GM18909 (cell line): ENCODE measurements around the gene NOX5.

Source experiments
- ATAC-seq: cut with Tn5 transposase; IDR thresholded peaks from one replicate; pipeline ENCODE4 v1.9.1; 2021; ENCODE audit warnings: mild to moderate bottlenecking; ENCODE audit not compliant: unreplicated experiment, poor library complexity

NOX5 gene

DNA sequence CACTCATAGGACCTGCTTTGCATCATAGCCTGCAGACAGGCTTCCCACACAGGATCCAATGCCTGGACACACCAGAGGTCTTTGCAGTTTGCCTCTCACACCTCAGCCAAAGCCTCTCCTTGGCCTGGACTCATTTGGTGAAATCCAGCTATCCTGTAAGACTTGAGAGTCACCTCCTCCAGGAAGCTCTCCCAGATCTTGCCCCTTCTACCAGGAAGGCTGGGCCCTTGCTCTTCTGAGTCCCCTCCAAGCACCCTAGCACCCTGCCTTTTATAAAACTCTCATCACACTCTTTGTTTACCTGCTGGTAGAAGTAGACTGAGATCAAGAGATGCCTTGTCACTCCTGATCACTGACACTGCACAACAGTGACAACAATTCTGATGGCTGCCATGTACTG lies 79.1 kb downstream of the NOX5 start:
- no peak for ATAC-seq

DNA sequence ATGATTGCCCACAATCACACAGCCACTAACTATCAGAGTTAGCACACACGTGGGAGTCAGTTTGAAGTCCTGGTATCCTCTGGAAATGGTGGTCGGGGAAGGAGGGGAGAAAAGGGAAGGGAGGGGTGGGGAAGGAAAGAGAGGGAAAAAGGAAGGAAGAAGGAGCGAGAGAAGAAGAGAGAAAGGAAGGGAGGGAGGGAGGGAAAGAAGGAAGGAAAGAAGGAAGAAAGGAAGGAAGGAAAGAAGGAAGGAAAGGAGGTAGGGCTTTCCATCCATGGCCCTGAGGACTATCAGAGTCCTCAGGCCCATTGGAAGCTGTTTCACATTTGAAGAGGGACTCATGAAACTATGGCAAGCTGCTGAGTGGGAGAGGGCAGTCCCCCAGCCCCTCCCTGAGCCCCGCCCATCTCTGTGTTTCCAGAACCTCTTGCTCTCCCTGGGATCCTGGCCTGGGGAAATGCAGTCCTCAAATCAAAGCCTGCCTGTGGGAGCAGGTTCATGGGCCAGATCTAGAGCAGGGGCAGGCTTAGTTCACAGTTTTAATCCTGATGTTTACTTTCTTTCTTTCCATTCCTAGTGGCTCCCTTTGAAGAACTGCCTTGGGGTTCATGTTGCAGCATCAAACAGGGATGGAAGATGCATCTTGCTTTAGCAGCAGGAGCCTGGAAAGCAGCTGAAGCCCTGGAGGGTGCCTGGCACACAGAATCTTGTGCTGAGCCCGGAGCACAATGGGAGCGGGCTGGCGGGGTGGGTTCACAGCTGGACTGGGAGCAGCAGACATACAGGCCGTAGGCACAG lies 79.8 kb downstream of the NOX5 start:
- ATAC-seq = no peak

DNA sequence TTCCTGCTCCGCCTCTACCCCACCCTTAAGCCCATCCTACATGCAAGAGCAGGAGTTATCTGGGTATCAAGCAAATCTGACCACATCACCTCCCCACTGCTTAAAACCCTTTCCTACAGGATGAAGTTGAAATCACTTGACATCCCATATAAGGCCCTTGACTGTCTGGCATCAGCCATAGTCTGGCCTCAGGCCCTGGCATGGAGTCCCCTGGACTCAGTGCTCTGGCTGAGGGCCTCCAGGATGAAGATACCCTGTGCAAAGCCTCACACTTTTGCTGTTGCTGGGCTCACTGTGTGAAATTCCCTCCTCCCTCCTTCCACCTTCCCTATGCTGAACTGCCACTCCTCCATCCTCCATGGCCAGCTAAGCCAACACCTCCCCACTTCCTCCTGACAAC lies 80.8 kb downstream of the NOX5 start:
- ATAC-seq = no peak

DNA sequence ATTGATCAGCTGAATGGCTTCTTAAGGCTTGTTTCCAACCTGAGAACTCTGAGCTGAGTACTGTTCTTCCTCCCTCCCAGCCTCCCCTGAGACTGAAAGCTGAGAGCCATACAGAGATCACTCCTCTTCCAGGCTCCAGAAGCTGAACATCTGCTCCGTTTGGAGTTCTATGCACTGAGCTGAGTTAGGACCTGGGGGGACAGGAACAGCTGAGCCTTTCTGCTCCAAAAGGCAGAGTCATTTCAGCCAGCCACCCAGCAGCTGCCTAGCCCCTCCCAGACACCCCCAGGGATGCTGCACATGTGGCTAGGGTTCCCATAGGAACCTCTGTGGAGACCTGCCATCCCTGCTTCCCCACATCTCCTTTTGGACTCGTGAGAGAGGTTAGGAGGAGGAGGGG lies 81.7 kb downstream of the NOX5 start:
- ATAC-seq = no peak

DNA sequence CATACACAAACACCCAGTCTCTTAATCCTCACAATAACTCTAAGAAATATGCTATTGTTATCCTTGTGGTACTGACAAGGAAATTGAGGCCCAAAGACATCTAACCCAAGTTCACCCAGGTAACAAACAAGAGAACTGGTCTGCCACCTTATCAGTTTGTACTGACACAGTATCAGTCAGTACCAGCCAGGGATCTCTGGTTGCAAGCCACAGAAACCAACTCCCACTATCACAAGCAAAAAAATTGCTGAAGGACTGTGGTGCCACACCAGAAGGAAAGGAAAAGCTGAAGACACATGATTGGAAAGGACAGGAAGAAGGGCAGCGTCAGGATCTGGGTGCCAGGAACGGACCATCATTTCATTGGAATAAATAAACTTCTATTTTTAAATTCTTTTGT lies 82.1 kb downstream of the NOX5 start:
- no peak for ATAC-seq

DNA sequence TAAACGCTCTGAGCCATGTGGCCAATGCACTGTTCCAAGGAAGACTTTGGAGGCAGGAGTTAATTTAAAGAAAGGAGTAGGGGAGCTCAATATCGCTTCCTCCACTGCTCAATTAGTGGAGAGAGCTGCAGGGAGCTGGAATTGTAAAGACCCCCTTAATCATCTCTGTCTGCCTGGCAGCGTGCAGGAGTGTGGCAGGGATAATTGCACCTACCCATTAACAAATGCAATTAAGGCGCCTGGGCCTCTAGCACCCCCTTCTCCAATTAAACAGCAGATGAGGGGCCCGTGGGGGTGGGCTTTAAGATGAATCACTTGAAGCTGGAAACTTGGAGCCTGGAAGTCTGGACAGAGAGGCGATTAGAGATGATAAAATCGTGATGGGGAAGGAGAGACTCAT lies 84.3 kb downstream of the NOX5 start:
- no peak for ATAC-seq

DNA sequence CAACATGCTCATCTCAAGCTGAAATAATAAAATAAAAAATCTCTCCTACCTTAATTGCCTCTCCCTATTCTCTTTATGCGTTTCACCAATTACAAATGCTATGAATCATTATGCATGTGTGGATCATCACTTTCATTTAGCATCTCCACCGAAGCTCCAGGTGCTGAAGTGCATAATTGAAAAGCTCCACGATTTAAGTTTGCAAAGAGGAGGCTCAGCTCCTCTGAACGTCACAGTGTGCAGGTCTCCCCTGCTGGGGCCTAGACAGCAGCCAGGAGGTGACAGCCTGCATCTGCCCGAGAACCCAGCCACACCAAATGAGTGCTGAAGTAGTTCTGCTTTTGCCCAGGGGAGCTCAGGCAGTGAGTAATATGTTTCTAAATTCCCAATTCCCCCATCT lies 85.4 kb downstream of the NOX5 start:
- no peak for ATAC-seq

DNA sequence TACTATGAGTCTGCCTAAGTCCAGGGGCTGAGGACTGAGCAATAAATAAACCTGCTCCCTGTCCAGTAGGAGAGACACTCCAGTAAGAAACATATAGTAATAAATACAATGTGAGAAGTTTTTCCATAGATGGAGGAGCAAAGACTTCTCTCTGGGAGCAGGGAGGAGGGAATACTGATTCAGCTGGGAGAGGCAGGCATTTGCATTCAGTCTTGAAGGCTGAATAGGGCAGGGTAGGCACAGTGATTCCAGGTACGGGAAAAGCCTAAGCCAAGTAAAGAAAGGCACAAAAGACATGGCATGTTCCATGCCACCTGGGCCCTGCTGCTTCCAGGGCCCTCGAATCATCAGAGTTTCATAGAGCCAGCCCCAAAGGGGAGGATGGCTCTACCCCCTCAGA lies 86.3 kb downstream of the NOX5 start:
- no peak for ATAC-seq

DNA sequence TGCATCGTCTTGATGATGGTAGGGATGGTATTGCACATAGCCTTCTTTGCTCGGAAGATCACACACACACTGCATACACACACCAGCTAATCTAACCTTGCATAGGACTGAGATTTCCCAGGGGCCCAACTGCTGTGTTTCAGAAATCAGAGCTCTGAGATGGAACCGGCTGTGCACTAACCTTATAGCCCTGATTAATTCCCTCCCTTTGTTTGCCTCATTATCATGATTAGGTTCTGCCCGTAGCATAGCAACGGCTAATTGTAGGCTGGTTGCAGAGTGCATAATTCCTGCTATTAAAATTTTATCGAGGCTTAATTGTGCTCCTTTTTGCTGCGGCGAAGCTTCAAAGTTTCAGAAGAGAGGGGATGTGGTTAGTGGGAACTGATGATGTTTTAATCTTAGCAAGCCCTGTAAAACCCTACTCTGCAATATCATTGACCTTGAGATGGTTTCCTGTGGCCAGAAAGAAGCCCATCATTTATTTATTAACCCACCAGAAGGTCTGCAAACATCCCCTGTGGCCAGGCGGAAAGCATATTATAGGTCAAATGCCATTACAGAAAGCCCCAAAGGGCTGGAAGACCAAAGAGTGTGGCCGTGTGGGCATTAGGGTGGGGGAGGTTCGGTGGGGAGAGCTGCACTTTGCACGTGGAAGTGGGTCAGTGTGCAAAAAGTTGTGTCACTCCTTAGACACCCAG lies 89.7 kb downstream of the NOX5 start:
- ATAC-seq = peak; percentile 83

DNA sequence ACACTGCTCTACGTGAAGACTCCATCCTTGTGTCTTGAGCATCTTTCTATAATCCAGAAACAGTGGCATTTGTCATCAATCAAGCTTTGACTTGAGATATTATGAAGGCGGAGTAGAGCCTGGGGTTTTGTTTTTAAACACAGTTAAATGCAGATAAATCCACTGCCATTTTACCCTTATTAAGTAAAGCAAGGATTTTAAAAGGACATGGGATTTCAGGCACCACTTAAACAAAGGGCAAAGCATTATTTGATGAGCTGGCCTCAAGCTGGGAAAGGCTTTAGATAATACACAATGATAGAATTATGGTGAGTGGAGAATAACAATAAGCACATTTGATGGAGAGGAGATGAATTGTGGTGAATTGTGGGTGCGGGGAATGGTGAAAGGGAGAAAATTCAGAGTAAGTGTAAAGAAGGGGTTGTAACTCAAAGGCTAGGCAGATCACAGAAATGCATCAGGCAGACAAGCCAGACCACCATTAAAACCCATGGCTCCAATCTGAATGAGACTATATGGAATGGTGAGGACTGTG lies 91.0 kb downstream of the NOX5 start:
- no peak for ATAC-seq

DNA sequence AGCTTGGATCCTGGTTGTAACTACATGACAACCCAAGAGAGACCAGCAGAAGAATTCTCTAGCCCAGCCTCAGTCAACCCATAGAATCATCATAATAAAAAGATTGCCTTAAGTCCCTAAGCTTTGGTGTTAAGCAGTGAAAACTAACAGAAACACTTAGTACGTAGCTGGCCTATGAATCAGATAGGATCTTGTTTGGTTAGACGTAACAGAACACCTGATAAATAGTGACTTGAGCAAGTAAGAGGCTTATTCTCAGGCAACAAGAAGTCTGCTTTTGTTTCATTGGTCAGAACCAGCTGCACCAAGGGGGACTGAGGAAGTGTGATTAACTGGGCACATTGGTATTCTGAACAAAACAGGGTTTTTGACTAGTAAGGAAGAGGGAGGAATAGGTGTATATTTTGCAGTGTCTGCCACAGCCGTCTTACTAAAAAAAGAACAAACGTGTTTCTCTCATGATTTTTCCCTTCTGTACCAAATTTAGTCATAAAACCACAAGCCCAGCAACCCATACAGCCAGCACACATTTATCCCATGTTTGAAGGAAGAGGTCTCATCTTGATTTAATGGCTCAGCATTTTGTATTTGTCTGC lies 92.6 kb downstream of the NOX5 start:
- no peak for ATAC-seq
